T-helper 2 cell treated with Interferon-gamma antibody and Interleukin-4, amounts not matched to agents 5 μg/mL and 100 μg/mL, for 36 hours (primary cell): ENCODE results near the gene BRIP1.
"Not testable (repeated sequence)": the region's sequence is repeated elsewhere in the genome, so short reads cannot be mapped to it uniquely, and the experiment has no call there.

Experiments used
- DNase-seq: peaks from one replicate; pipeline ENCODE4 v3.0.0; 2021; ENCODE audit warnings: low spot score
- H3K27ac Mint-ChIP-seq: one replicate; pipeline ENCODE4 v1.8.0; 2021; ENCODE audit warnings: mild to moderate bottlenecking, mixed read lengths
- H3K27me3 Mint-ChIP-seq: one replicate; pipeline ENCODE4 v1.8.0; 2021; ENCODE audit warnings: low read depth, mixed read lengths
- H3K36me3 Mint-ChIP-seq: one replicate; pipeline ENCODE4 v1.8.0; 2021; ENCODE audit warnings: low read depth, mixed read lengths
- H3K4me1 Mint-ChIP-seq: one replicate; pipeline ENCODE4 v1.8.0; 2021; ENCODE audit warnings: low read depth, mixed read lengths
- H3K4me3 Mint-ChIP-seq: one replicate; pipeline ENCODE4 v1.8.0; 2022; ENCODE audit warnings: mild to moderate bottlenecking, moderate library complexity, mixed read lengths
- H3K9me3 Mint-ChIP-seq: one replicate; pipeline ENCODE4 v1.8.0; 2021; ENCODE audit warnings: mixed read lengths

BRIP1 gene

DNA sequence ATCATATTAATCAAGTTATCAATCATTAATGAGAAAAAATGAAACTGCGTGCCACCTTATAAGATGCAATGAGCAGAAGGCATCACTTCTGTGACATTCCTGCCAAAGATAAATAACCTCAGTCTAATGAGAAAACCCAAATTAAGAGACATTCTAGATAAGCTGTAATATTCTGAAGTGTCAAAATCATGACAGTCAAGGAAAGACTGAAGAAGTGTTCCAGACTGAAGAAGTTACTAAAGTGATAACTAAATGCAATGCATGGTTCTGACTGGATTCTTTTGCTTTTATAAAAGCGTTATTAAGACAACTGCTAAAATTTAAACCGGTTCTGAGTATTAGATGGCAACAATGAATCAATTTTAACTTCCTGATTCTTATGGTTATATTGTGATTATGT, 30.9 kb downstream of the BRIP1 start:
- no peaks in the 10 kb centered on the region for H3K4me1 Mint-ChIP-seq
- H3K4me3 Mint-ChIP-seq: no peak overlapping the region
- no peaks in the 10 kb centered on the region for H3K27me3 Mint-ChIP-seq
- DNase-seq: no peak
- no peaks in the 10 kb centered on the region for H3K9me3 Mint-ChIP-seq
- H3K27ac Mint-ChIP-seq: no peak overlapping the region
- H3K36me3 Mint-ChIP-seq: peaks cover 25% of the 10 kb centered on the region

DNA sequence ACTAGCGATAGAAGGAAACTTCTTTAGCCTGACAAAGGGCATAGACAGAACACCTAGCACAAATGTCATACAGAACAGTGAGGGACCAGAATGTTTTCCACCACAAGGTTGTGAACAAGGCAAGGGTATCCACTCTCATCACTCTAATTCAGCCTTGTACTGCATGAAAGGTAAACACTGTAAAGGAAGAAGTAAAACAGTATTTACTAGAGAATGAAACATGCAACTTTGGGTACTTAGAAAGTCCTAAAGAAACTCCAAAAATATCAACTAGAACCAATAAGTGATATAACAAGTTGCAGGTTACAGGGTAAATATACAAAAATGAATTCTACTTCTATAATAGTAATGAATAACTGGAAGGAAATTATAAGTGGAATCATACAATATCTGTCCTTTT, 32.2 kb downstream of the BRIP1 start:
- no peaks in the 10 kb centered on the region for H3K4me1 Mint-ChIP-seq

DNA sequence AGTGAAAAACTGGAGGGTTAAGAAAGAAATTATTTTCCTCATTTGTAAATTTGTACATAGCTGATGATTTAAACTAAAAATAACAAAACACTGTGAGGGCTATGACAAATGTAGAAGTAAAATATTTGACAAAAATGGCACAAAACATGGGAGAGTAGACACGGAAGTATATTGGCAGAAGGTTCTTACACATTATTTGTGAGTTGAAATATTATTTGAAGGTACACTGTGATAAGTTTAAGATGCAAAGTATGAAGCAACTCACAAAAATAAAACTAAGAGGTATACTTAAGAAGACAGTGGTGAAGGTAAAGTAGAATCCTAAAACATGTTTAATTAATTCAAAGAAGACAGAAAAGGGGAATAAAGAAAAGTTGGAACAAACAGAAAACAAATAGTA, 34.6 kb downstream of the BRIP1 start:
- Mint-ChIP-seq H3K27me3 (no peaks in the 10 kb centered on the region), H3K9me3 (peaks cover 4% of the 10 kb centered on the region), H3K27ac (no peak overlapping the region), H3K4me1 (no peaks in the 10 kb centered on the region), H3K36me3 (peaks cover 46% of the 10 kb centered on the region), H3K4me3 (no peak overlapping the region)
- DNase-seq: no peak

More for the DNA sequence above, 32.2 kb downstream of the BRIP1 start:
- no peak overlapping the region for H3K27ac Mint-ChIP-seq
- no peak overlapping the region for H3K4me3 Mint-ChIP-seq
- H3K36me3 Mint-ChIP-seq: peaks cover 34% of the 10 kb centered on the region
- no peaks in the 10 kb centered on the region for H3K27me3 Mint-ChIP-seq
- DNase-seq: no peak
- peaks cover 1% of the 10 kb centered on the region for H3K9me3 Mint-ChIP-seq

DNA sequence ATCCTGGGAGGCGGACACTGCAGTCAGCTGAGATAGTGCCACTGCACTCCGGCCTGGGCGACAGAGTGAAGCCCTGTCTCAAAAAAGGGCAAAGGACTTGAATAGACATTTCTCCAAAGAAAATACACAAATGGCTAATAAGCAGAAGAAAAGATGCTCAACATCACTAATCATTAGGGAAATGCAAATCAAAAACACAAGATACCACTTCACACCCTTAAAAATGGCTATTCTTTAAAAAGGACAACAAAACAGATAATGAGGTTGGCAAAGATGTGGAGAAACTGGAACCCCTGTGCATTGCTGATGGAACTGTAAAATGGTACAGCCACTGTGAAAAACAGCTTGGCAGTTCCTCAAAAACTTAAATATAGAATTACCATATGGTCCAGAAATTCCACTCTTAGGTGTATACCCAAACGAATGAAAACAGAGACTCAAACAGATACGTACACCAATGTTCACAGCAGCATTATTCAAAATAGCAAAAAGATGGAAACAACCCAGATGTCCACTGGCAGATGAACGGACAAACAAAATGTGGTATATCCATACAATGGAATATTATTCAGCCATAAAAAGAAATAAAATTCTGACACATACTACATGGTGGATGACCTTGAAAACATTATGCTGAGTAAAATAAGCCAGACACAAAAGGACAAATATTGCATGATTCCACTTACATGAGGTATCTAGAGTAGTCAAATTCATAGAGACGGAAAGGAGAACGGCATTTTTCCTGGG, 35.5 kb downstream of the BRIP1 start:
- Mint-ChIP-seq H3K27me3 (no peaks in the 10 kb centered on the region), H3K4me1 (peaks cover 2% of the 10 kb centered on the region), H3K36me3 (peaks cover 49% of the 10 kb centered on the region), H3K4me3 (no peak overlapping the region), H3K9me3 (peaks cover 4% of the 10 kb centered on the region), H3K27ac (no peak overlapping the region)
- no peak for DNase-seq

DNA sequence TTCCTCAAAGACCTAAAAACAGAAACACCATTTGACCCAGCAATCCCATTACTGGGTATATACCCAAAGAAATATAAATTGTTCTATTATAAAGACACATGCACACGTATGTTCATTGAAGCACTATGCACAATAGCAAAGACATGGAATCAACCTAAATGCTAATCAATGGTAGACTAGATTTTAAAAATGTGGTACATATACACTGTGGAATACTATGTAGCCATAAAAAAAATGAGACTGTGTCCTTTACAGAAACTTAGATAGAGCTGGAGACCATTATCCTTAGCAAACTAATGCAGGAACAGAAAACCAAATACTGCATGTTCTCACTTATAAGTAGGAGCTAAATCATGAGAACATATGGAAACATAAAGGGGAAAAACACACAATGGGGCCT, 36.5 kb downstream of the BRIP1 start:
- H3K27me3 Mint-ChIP-seq, H3K27ac Mint-ChIP-seq, H3K4me3 Mint-ChIP-seq: not testable (repeated sequence)

DNA sequence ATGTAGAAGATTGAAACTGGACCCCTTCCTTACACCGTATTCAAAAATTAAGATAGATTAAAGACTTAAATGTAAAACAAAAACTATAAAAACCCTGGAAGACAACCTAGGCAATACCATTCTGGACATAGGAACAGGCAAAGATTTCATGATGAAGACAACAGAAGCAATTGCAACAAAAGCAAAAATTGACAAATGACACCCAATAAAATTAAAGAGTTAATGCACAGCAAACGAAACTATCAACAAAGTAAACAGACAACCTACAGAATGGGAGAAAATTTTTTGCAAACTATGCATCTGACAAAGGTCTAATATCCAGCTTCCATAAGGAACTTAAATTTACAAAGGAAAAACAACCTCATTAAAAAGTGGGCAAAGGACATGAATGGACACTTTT, 37.1 kb downstream of the BRIP1 start:
- peaks cover 61% of the 10 kb centered on the region for H3K36me3 Mint-ChIP-seq
- not testable (repeated sequence) for H3K4me1 Mint-ChIP-seq, H3K27me3 Mint-ChIP-seq, H3K27ac Mint-ChIP-seq, DNase-seq, H3K9me3 Mint-ChIP-seq, H3K4me3 Mint-ChIP-seq

More for the DNA sequence above, 36.5 kb downstream of the BRIP1 start:
- not testable (repeated sequence) for H3K4me1 Mint-ChIP-seq, H3K9me3 Mint-ChIP-seq, DNase-seq
- peaks cover 57% of the 10 kb centered on the region for H3K36me3 Mint-ChIP-seq

DNA sequence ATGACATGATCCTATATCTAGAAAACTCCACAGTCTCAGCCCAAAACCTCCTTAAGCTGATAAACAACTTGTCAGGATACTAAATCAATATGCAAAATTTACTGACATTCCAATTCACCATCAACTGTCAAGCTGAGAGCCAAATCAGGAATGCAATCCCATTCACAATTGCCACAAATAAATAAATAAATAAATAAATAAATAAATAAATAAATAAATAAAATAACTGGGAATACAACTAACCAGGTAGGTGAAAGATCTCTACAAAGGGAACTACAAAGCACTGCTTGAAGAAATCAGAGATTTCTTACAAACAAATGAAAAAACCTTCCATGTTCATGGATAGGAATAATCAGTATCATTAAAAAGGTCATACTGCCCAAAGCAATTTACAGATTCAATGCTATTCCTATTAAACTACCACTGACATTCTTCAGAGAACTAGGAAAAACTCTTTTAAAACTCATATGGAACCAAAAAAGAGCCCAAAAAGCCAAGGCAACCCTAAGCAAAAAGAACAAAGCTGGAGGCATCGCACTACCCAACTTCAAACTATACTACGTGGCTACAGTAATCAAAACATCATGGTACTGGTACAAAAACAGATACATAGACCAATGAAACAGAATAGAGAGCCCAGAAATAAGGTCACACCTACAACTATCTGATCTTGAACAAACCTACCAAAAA, 37.7 kb downstream of the BRIP1 start:
- no peak overlapping the region for H3K27ac Mint-ChIP-seq
- H3K36me3 Mint-ChIP-seq: peaks cover 67% of the 10 kb centered on the region
- H3K4me1 Mint-ChIP-seq: peaks cover 4% of the 10 kb centered on the region
- DNase-seq: no peak
- H3K4me3 Mint-ChIP-seq: no peak overlapping the region
- no peaks in the 10 kb centered on the region for H3K27me3 Mint-ChIP-seq
- peaks cover 8% of the 10 kb centered on the region for H3K9me3 Mint-ChIP-seq

DNA sequence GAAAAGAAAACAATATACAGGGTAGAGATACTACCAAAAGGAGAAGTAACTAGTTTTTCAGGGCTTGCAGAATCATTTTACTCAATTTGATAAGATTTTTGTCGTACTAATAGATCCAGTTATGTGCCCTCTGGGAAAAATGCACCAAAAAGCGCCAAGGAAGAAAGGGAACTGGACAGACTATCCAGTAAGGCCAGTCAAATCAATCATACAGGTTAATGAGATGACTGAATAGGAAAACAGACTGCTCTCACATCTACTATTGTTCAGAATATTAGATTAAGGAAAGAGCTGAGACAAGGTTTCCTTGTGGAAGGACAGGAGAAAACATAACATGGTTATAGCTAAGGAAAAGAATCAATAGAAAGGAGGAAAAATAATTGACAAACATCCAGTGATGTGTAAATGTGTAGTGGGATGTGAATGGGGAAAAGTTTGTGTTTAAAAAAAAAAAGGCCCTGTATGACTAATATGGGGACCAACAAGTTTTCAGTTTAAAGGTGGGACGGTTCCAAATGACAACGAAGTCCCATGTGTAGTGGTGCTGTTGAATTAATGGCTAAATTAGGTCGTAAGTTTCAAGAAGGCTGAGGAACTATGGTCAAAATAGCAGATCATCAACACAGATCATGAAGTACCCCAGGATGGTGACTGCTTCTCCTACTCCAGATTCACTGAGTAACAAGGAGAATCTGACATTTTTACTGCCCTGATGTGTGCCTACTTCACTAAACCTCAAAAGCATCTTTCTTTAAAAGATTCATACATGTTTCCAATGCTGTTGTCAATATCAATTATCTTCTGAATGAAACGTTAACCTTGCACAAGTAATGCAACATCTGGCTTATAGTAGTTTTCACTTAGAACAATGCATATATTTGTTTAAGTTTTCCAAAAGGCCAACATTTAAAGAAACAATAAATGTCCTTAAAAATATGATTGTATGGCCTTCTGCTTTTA, 40.7 kb downstream of the BRIP1 start:
- Mint-ChIP-seq H3K9me3 (peaks cover 8% of the 10 kb centered on the region), H3K27ac (no peak overlapping the region), H3K36me3 (peaks cover 66% of the 10 kb centered on the region), H3K4me3 (no peak overlapping the region), H3K4me1 (peaks cover 7% of the 10 kb centered on the region), H3K27me3 (no peaks in the 10 kb centered on the region)
- DNase-seq: no peak

DNA sequence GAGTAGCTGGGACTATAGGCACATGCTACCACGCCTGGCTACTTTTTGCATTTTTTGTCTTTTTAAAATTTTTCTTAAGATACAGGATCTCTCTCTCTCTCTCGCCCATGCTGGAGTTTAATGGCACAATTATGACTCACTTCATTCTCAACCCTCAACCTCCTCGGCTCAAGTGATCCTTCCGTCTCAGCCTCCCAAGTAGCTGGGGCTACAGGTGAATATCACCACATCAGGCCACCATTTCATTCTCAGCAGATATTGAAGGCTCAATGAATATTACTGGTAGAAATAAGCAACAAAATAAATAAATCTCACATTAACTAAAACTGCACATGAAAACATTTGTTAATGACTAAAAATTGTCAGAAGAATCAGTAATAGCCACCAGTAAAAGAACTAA, 41.7 kb downstream of the BRIP1 start:
- DNase-seq: no peak
- H3K36me3 Mint-ChIP-seq: peaks cover 61% of the 10 kb centered on the region
- no peak overlapping the region for H3K27ac Mint-ChIP-seq
- no peaks in the 10 kb centered on the region for H3K27me3 Mint-ChIP-seq
- H3K4me1 Mint-ChIP-seq: peaks cover 7% of the 10 kb centered on the region
- H3K9me3 Mint-ChIP-seq: peaks cover 8% of the 10 kb centered on the region
- no peak overlapping the region for H3K4me3 Mint-ChIP-seq

DNA sequence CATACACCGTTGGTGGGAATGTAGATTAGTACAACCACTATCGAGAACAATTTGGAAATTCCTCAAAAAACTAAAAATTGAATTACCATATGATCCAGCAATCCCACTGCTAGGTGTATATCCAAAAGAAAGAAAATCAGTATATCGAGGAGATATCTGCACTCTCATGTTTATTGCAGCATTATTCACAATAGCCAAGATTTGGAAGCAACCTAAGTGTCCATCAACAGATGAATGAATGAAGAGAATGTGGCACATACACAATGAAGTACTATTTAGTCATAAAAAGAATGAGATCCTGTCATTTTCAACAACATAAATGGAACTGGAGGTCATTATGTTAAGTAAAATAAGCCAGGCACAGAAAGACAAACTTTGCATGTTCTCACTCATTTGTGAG, 44.1 kb downstream of the BRIP1 start:
- not testable (repeated sequence) for H3K27me3 Mint-ChIP-seq, H3K4me3 Mint-ChIP-seq, H3K4me1 Mint-ChIP-seq

DNA sequence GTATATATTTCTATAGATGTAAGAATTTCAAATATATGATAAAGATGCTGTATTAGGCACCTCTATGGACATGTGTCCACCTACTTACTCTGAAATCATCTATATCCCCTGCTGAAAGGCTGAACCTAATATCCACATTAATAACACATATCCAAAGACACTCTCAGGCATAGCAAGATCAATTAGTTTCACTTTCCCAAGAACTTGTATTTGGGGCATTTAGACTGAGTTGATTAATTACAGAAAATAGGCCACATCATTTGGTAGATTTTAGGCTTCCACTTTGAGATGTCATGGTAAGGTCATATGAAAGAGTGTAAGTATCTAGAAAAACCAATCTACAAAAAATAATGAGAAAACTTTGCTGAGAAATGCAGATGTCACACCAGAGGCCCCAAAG, 45.1 kb downstream of the BRIP1 start:
- peaks cover 4% of the 10 kb centered on the region for H3K9me3 Mint-ChIP-seq
- H3K27ac Mint-ChIP-seq: no peak overlapping the region
- peaks cover 6% of the 10 kb centered on the region for H3K4me1 Mint-ChIP-seq
- H3K36me3 Mint-ChIP-seq: peaks cover 49% of the 10 kb centered on the region
- H3K27me3 Mint-ChIP-seq: no peaks in the 10 kb centered on the region
- DNase-seq: no peak
- no peak overlapping the region for H3K4me3 Mint-ChIP-seq

More for the DNA sequence above, 44.1 kb downstream of the BRIP1 start:
- not testable (repeated sequence) for H3K9me3 Mint-ChIP-seq, DNase-seq, H3K27ac Mint-ChIP-seq
- H3K36me3 Mint-ChIP-seq: peaks cover 49% of the 10 kb centered on the region

DNA sequence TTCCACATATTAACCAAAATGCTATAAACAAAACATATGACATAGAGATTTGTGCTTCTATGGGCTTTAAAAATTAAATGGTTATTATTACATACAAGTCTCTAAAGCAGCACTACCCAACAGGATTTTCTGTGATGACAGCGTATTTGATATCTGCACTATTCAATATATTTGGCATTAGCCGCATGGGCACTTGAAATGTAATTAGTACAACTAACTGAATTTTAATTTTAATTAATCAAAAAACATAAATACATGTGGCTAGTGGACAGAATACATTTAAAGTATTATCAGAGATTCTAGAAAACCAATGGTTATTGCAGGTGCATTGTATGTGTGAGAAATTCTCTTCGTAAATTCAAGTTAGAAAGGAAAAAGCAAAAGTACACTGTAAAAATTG, 45.9 kb downstream of the BRIP1 start:
- Mint-ChIP-seq H3K36me3 (peaks cover 48% of the 10 kb centered on the region), H3K27me3 (no peaks in the 10 kb centered on the region), H3K27ac (no peak overlapping the region), H3K4me3 (no peak overlapping the region), H3K4me1 (peaks cover 5% of the 10 kb centered on the region), H3K9me3 (peaks cover 4% of the 10 kb centered on the region)
- DNase-seq: no peak

DNA sequence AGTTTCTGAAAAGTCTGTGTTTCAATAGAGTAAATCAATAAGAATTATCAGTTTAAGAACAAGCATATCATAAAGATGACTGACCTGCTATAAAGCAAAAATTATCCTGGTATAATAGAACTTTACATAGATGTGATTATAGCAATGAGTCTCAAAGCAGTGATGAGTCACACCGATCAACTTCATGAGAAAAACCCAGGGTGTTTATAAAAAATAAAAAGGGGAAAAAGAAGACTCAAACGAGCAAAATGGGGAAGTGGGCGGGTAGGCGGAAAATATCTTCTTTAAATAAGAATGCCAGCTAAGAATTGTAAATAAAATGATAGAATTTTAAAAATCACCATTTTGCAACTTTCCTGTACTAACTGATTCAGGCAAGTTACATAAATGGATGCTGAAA, 46.8 kb downstream of the BRIP1 start:
- no peak overlapping the region for H3K4me3 Mint-ChIP-seq
- H3K27ac Mint-ChIP-seq: no peak overlapping the region
- H3K9me3 Mint-ChIP-seq: peaks cover under 1% of the 10 kb centered on the region
- peaks cover 4% of the 10 kb centered on the region for H3K4me1 Mint-ChIP-seq
- H3K36me3 Mint-ChIP-seq: peaks cover 40% of the 10 kb centered on the region
- DNase-seq: no peak
- H3K27me3 Mint-ChIP-seq: no peaks in the 10 kb centered on the region
